H1 (cell line): ENCODE results near the gene SPATS2.

Experiments
- CTCF ChIP-seq, 3 experiments: IDR thresholded peaks; 1 replicate in 2 of 3; 2 replicates in 1 of 3; pipeline versions ENCODE4 v1.5.1 to v1.6.1; 2011; ENCODE audit warnings: low read length in 3 of 3, mild to moderate bottlenecking in 3 of 3, inconsistent platforms in 2 of 3, low read depth in 1 of 3, moderate library complexity in 1 of 3; ENCODE audit not compliant: insufficient read depth in 1 of 3; ENCODE audit errors: control extremely low read depth in 1 of 3
- HDAC2 ChIP-seq, 2 experiments: fragments of 300-600 bp in 1 of 2; sonication (generic) in 1 of 2; IDR thresholded peaks; 2 replicates each; pipeline ENCODE4 v1.6.1; 2011 to 2012; ENCODE audit warnings: low read depth in 2 of 2, low read length in 2 of 2, mild to moderate bottlenecking in 2 of 2, moderate library complexity in 2 of 2, borderline replicate concordance in 1 of 2, inconsistent platforms in 1 of 2
- POLR2A ChIP-seq, 2 experiments: IDR thresholded peaks; 1 replicate in 1 of 2; 2 replicates in 1 of 2; pipeline ENCODE4 v1.6.1; 2011; ENCODE audit warnings: low read depth in 2 of 2, low read length in 2 of 2, mild to moderate bottlenecking in 2 of 2; ENCODE audit errors: control extremely low read depth in 1 of 2
- RFX5 ChIP-seq: IDR thresholded peaks from 2 replicates; pipeline ENCODE4 v1.6.1; 2011; ENCODE audit warnings: low read depth, low read length, improper control_type of control experiment, borderline replicate concordance
- SIX5 ChIP-seq: IDR thresholded peaks from 2 replicates; pipeline ENCODE4 v1.6.1; 2011; ENCODE audit warnings: mild to moderate bottlenecking, low read depth, low read length
- SP1 ChIP-seq: IDR thresholded peaks from 2 replicates; pipeline ENCODE4 v1.6.1; 2011; ENCODE audit warnings: low read depth, low read length
- SRF ChIP-seq: IDR thresholded peaks from 2 replicates; pipeline ENCODE4 v1.6.1; 2011; ENCODE audit warnings: mild to moderate bottlenecking, low read depth, low read length, moderate library complexity
- TAF1 ChIP-seq: IDR thresholded peaks from 2 replicates; pipeline ENCODE4 v1.6.1; 2011; ENCODE audit warnings: mild to moderate bottlenecking, low read depth, low read length
- TEAD4 ChIP-seq: IDR thresholded peaks from 2 replicates; pipeline ENCODE4 v1.6.1; 2012; ENCODE audit warnings: low read depth, low read length, inconsistent platforms, mixed read lengths
- YY1 ChIP-seq: IDR thresholded peaks from 2 replicates; pipeline ENCODE4 v1.6.1; 2011; ENCODE audit warnings: low read depth, mild to moderate bottlenecking, low read length

- TF ChIP-seq CTCF (IDR thresholded peaks at IDR 0.05; ENCODE audit: control extremely low read depth in 1 of 3, insufficient read depth in 1 of 3, low read depth in 1 of 3, low read length in 3 of 3) (no peak), SIX5 (no peak), HDAC2 (IDR thresholded peaks at IDR 0.05; ENCODE audit: borderline replicate concordance in 1 of 2, low read depth in 2 of 2, low read length in 2 of 2) (no peak), RFX5 (no peak), POLR2A (IDR thresholded peaks at IDR 0.05; ENCODE audit: control extremely low read depth in 1 of 2, low read depth in 2 of 2, low read length in 2 of 2) (no peak), YY1 (no peak), SP1 (no peak), TEAD4 (no peak), SRF (no peak), TAF1 (no peak)
Observed at GRCh38 chr12:49552425-49552824, 185.2 kb downstream of the SPATS2 start.
